GM23338 (cell line): ENCODE results near the gene SNAPC2. TPM values are rescaled to one million over a fixed set of nuclear protein-coding genes. Genes with fewer than 3 reads are reported as not detected.
A peak's percentile ranks its signal among the peaks of the same experiment; 100 is the strongest.

Source experiments
- ATAC-seq: fragments of 200-7000 bp; cut with Tn5 transposase; 3 replicates; pipeline ENCODE4 v1.9.1; 2020
- DNase-seq: peaks from one replicate; pipeline ENCODE4 v3.0.0-alpha.2; 2015; ENCODE audit warnings: low spot score
- H2AFZ ChIP-seq: fragments of 200-600 bp; sonication (generic); 2 replicates; pipeline ENCODE4 v1.8.0; 2016; ENCODE audit warnings: antibody characterized with exemption, mild to moderate bottlenecking, moderate library complexity
- H3F3A ChIP-seq: fragments of 200-600 bp; sonication (generic); replicated peaks from 2 replicates; pipeline ENCODE4 v1.8.0; 2017; ENCODE audit warnings: antibody characterized with exemption, mixed run types, low read depth
- H3K27ac ChIP-seq: fragments of 200-600 bp; sonication (generic); 2 replicates; pipeline ENCODE4 v1.6.1; 2016; ENCODE audit warnings: low read depth
- H3K27me3 ChIP-seq: fragments of 200-600 bp; sonication (generic); 2 replicates; pipeline ENCODE4 v1.8.0; 2016; ENCODE audit warnings: mild to moderate bottlenecking, mixed run types, moderate library complexity; ENCODE audit not compliant: insufficient read depth
- H3K36me3 ChIP-seq: fragments of 200-600 bp; sonication (generic); 2 replicates; pipeline ENCODE4 v1.8.0; 2016; ENCODE audit warnings: mild to moderate bottlenecking; ENCODE audit not compliant: insufficient read depth
- H3K4me1 ChIP-seq: fragments of 200-600 bp; sonication (generic); 2 replicates; pipeline ENCODE4 v1.8.0; 2016; ENCODE audit warnings: mild to moderate bottlenecking, moderate library complexity; ENCODE audit not compliant: insufficient read depth
- H3K4me2 ChIP-seq: fragments of 200-600 bp; sonication (generic); 2 replicates; pipeline ENCODE4 v1.7.1; 2017; ENCODE audit warnings: mixed run types
- H3K4me3 ChIP-seq: fragments of 200-600 bp; sonication (generic); 2 replicates; pipeline ENCODE4 v1.6.1; 2016; ENCODE audit warnings: mixed run types
- H3K79me2 ChIP-seq: fragments of 200-600 bp; sonication (generic); replicated peaks from 2 replicates; pipeline ENCODE4 v1.8.0; 2017; ENCODE audit warnings: mild to moderate bottlenecking; ENCODE audit not compliant: insufficient read depth
- H3K9me2 ChIP-seq: fragments of 200-600 bp; sonication (generic); 2 replicates; pipeline ENCODE4 v1.8.0; 2017; ENCODE audit not compliant: insufficient read depth
- H4K20me1 ChIP-seq: fragments of 200-600 bp; sonication (generic); replicated peaks from 2 replicates; pipeline ENCODE4 v1.8.0; 2017; ENCODE audit warnings: mild to moderate bottlenecking; ENCODE audit not compliant: insufficient read depth
- H3K27ac Mint-ChIP-seq: 2 replicates; pipeline ENCODE4 v1.8.0; 2020; ENCODE audit warnings: inconsistent platforms, mild to moderate bottlenecking, moderate library complexity, mixed read lengths
- H3K27me3 Mint-ChIP-seq: 3 replicates; pipeline ENCODE4 v1.8.0; 2022; ENCODE audit warnings: low read depth, mild to moderate bottlenecking, moderate library complexity, mixed read lengths, inconsistent platforms; ENCODE audit not compliant: insufficient read depth, poor library complexity
- H3K36me3 Mint-ChIP-seq: 3 replicates; pipeline ENCODE4 v1.8.0; 2021; ENCODE audit warnings: low read depth, mild to moderate bottlenecking, inconsistent platforms, moderate library complexity, mixed read lengths
- H3K4me1 Mint-ChIP-seq: 3 replicates; pipeline ENCODE4 v1.8.0; 2020; ENCODE audit warnings: mild to moderate bottlenecking, inconsistent platforms, mixed read lengths
- H3K4me3 Mint-ChIP-seq: 3 replicates; pipeline ENCODE4 v1.8.0; 2021; ENCODE audit warnings: moderate library complexity, mild to moderate bottlenecking, inconsistent platforms, mixed read lengths
- H3K9me3 Mint-ChIP-seq: 3 replicates; pipeline ENCODE4 v1.8.0; 2020; ENCODE audit warnings: moderate library complexity, mild to moderate bottlenecking, inconsistent platforms, mixed read lengths
- CREB1 ChIP-seq: fragments of 250-450 bp; sonication (Bioruptor Pico); IDR thresholded peaks from 2 replicates; pipeline ENCODE4 v1.5.0; 2020; ENCODE audit warnings: low read depth, mild to moderate bottlenecking, moderate library complexity
- CTCF ChIP-seq, 2 experiments: fragments of 200-600 bp in 1 of 2; sonication (generic) in 1 of 2; conservative IDR thresholded peaks; 2 replicates each; pipeline versions ENCODE4 v1.5.1 to v1.6.1; 2016 to 2017; ENCODE audit warnings: antibody characterized with exemption in 2 of 2, low read depth in 2 of 2, mild to moderate bottlenecking in 2 of 2, moderate library complexity in 1 of 2
- NANOG ChIP-seq: IDR thresholded peaks from 2 replicates; pipeline ENCODE4 v1.6.1; 2016; ENCODE audit warnings: antibody characterized with exemption, borderline replicate concordance
- POLR2AphosphoS5 ChIP-seq: IDR thresholded peaks from 2 replicates; pipeline ENCODE4 v1.6.1; 2016; ENCODE audit warnings: antibody characterized with exemption, low read depth
- STAT1 ChIP-seq: IDR thresholded peaks from one replicate; pipeline ENCODE4 v1.6.1; 2016; ENCODE audit warnings: antibody characterized with exemption; ENCODE audit not compliant: unreplicated experiment
- ZNF331 ChIP-seq: fragments of 250-450 bp; sonication (Bioruptor Pico); IDR thresholded peaks from 2 replicates; pipeline ENCODE4 v1.5.0; 2020; ENCODE audit warnings: low read depth, mild to moderate bottlenecking, moderate library complexity
- ZNF462 ChIP-seq: fragments of 250-450 bp; sonication (Bioruptor Pico); IDR thresholded peaks from 2 replicates; pipeline ENCODE4 v1.5.0; 2020; ENCODE audit warnings: mild to moderate bottlenecking, moderate library complexity
- polyA plus RNA-seq: library from polyadenylated mRNA; unstranded; fragments of >200 nt; fragmentation: Nextera tagmentation; extraction: Ambion mirVana; gene quantifications from 2 replicates; pipeline ENCODE4 v1.2.1, GENCODE V29; 2016
- total RNA-seq: library from RNA; depleted of rRNA; stranded (reverse); fragments of >200 nt; shearing (Covaris generic); gene quantifications from 2 replicates; pipeline ENCODE4 v1.2.3, GENCODE V29; 2014

The SNAPC2 gene
- total and polyA plus RNA-seq, 2 experiments from 2014 or later, result 17.1 to 25.1 TPM

GRCh38 chr19:7903244-7904073 is 16.7 kb upstream of the SNAPC2 start, which contains the start of gene MAP2K7 (continued):
- TF ChIP-seq ZNF462 (CRISPR knock-in tag) (no peak), STAT1 (no peak), POLR2AphosphoS5 (peak; percentile 99)

GRCh38 chr19:7904074-7905020 is 15.8 kb upstream of the SNAPC2 start:
- ATAC-seq (peak; percentile 2), DNase-seq (peak; percentile 49)
- Mint-ChIP-seq H3K9me3 (peaks cover 6% of the 10 kb centered on the region; the same call in 1 of the 3 replicates), H3K36me3 (peaks cover 11% of the 10 kb centered on the region; the same call in 1 of the 3 replicates), H3K4me1 (peaks cover 19% of the 10 kb centered on the region), H3K27me3 (peaks cover 29% of the 10 kb centered on the region), H3K27ac (peak overlapping the region; percentile 18), H3K4me3 (peak overlapping the region; percentile 91)
- H3K4me2 ChIP-seq, result peak overlapping the region; percentile 88
- no peak for TF ChIP-seq ZNF331 (CRISPR knock-in tag)
- TF ChIP-seq CREB1 (CRISPR knock-in tag), result no peak
- TF ChIP-seq NANOG, result no peak
- TF ChIP-seq CTCF (conservative IDR thresholded peaks at IDR 0.05; ENCODE audit: low read depth in 2 of 2), result no peak
- H3K4me1 ChIP-seq, result peaks cover 11% of the 10 kb centered on the region
- peak overlapping the region; percentile 91 for H3K4me3 ChIP-seq
- H3F3A ChIP-seq, result peaks cover 8% of the 10 kb centered on the region; the same call in 1 of the 2 replicates
- H3K27me3 ChIP-seq, result no peaks in the 10 kb centered on the region
- H2AFZ ChIP-seq, result no peak overlapping the region
- H4K20me1 ChIP-seq, result no peaks in the 10 kb centered on the region; the same call in 1 of the 2 replicates
- H3K36me3 ChIP-seq, result no peaks in the 10 kb centered on the region; the same call in 1 of the 2 replicates
- H3K79me2 ChIP-seq, result peaks cover 32% of the 10 kb centered on the region
- no peaks in the 10 kb centered on the region for H3K9me2 ChIP-seq
- no peak overlapping the region for H3K27ac ChIP-seq
